Activated CD4-positive, CD25-positive, alpha-beta regulatory T cell (primary cell): ENCODE data around the gene ZNF469.

ENCODE experiments used
- DNase-seq, 4 experiments: peaks; one replicate each; lab custom pipeline; 2025; lab: John Stamatoyannopoulos, UW

The ZNF469 gene, protein sequence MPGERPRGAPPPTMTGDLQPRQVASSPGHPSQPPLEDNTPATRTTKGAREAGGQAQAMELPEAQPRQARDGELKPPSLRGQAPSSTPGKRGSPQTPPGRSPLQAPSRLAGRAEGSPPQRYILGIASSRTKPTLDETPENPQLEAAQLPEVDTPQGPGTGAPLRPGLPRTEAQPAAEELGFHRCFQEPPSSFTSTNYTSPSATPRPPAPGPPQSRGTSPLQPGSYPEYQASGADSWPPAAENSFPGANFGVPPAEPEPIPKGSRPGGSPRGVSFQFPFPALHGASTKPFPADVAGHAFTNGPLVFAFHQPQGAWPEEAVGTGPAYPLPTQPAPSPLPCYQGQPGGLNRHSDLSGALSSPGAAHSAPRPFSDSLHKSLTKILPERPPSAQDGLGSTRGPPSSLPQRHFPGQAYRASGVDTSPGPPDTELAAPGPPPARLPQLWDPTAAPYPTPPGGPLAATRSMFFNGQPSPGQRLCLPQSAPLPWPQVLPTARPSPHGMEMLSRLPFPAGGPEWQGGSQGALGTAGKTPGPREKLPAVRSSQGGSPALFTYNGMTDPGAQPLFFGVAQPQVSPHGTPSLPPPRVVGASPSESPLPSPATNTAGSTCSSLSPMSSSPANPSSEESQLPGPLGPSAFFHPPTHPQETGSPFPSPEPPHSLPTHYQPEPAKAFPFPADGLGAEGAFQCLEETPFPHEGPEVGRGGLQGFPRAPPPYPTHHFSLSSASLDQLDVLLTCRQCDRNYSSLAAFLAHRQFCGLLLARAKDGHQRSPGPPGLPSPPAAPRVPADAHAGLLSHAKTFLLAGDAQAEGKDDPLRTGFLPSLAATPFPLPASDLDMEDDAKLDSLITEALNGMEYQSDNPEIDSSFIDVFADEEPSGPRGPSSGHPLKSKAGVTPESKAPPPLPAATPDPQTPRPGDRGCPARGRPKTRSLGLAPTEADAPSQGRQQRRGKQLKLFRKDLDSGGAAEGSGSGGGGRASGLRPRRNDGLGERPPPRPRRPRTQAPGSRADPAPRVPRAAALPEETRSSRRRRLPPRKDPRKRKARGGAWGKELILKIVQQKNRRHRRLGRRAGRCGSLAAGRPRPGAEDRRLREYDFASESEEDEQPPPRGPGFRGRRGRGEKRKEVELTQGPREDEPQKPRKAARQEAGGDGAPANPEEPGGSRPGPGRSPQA (N-terminal part only)

DNA sequence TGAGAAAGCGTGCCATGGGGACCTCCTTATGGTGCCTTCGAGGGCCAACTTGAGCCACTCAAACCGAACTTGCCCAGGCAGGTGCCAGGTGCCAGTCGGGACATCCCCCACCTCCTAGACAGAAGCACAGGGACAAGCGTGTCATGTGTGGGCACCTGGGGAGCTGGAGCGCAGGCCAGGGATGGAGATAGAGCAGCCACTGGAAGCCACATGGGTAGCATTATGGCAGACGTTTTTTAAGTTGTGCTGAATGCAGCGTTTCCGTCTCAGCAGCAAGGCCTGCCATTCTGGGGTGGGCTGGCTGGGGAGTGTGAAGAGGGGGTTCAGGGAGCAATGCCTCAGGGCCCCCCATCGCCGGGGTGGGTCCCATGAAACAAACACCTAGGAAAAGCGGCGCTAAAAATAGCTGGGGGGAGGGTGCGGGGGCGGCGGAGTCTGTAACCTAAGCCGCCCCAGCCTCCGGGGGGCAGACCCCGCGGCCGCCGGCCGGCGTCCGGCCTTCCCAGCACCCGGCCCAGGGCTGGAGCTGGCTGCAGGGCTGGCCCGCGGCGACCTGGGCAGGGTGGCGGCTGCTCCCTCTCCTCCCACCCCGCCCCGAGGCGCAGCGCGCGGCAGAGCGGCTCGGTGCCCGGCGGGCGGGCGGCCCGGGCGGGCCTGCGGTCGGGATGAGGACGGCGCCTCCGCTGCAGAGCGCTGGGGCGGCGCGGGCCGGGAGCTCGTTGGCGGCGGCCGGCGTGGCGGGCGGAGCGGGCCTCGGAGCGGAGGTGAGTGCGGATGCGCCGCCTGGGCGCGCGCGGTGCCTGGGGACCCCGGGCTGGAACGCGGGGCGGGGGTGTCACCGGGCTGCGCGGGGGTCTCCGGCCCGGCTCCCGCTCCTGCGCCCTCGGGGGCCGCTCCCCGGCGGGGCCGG lies at the start of gene ZNF469:
ZNF469 (plus strand) TSS at position 469 of the 910 bp plus-strand sequence. CDS start 44,512 bp downstream, outside the sequence.
- DNase-seq = no peak

DNA sequence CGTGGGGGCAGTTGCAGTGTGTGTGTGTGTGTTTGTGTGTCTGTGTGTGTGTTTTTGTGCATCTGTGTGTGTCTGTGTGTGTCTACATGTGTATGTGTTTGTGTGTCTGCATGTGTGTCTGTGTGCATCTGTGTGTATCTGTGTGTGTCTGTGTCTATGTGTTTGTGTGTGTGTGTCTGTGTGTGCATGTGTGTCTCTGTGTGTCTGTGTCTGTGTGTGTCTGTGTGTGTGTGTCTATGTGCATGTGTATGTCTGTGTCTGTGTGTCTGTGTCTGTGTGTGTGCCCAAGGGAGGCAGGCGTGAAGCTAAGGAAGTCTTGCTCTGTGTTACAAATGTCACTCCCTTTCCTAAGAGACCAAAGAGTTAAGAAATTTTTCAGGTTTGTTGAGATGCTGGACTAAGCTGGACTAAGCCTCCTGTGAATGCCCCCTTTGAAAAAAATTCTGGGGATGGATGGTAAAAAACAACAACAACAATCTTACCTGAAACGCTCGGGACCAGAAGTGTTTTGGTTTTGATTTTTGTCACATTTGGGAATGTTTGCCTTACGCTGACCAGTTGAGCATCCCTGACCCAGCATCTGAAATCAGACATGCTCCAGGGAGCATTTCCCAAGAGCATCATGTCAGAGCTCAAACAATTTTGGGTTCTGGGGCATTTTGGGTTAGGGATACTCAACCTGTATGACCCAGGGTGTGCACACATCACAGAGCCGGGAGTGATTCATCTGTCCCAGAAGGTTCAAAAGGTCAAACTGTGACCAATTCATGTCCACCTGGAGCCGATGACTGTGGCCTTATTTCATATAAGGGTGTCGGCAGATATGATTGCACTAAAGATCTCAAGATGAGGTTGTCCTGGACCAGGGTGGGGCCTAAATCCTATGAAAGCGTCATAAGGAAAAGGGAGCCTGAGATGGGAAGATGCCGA lies 48.6 kb upstream of the ZNF469 start:
- DNase-seq = no peak

DNA sequence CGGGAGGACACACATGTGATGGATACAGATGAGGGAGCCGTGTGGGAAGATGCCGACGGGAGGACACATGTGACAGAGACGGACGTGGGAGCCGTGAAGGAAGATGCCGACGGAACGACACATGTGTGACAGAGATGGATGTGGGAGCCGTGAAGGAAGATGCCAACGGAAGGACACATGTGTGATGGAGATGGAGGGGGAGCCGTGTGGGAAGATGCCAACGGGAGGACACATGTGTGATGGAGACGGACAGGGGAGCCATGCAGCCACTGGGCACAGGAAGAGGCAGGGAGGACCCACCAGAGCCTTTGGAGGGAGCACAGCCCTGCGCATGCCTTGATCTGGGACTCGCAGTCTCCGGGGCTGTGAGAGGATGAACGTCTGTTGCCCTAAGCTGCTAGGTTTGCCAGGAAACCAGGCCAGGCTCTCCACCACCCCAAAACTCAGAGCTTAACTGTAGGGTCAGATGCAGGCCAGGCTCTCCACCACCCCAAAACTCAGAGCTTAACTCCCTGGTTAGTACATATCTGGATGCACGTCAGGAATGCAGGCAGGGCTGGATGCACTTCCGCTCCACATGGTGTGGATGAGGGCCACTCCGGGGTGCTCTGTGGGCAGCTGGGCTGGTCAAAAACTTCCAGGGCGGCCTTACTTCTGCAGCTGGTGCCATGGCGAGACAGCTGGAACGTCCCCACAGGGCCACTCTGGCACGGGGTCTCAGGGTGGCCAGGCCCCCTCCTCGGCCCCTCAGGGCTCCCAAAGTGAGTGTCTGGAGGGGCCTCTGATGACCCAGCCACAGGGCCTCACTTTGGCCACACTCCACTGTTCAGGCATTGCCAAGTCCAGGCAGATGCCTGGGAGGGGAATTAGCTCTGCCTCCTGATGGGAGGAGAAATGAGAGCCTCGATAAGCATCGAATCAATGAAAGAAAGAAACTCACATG lies 47.7 kb upstream of the ZNF469 start:
- DNase-seq = no peak

DNA sequence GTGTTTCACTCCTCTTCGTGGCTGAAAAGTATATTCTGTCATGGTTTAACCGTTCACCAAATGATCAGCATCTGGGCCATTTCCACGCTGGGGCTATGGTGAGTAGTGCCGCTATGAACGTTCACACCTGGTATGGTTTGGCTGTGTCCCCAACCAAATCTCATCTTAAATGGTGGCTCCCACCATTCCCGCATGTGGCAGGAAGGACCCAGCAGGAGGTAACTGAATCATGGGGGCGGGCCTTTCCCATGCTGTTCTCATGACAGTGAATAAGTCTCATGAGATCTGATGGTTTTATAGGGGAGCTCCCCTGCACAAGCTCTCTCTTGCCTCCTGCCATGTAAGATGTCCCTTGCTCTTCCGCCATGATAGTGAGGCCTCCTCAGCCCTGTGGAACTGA lies 45.7 kb upstream of the ZNF469 start:
- no peak for DNase-seq

DNA sequence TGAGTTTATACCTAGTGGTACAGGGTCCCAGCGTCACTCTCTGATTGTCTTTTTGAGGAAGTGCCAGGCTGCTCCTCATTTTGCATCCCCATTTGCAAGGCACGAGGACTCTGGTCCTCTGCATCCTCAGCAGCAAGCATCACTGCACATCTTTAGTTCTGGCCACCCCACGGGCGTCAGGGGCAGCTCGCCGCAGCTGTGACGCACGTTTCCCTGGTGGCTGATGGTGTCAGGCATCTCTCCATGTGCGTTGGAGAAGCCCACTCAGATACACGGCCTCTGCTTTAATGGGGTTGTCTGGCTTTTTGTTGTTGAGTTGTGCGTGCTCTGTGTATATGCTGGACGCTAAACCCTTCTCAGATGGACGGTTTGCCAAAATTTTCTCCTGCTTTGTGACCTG lies 45.2 kb upstream of the ZNF469 start:
- no peak for DNase-seq

DNA sequence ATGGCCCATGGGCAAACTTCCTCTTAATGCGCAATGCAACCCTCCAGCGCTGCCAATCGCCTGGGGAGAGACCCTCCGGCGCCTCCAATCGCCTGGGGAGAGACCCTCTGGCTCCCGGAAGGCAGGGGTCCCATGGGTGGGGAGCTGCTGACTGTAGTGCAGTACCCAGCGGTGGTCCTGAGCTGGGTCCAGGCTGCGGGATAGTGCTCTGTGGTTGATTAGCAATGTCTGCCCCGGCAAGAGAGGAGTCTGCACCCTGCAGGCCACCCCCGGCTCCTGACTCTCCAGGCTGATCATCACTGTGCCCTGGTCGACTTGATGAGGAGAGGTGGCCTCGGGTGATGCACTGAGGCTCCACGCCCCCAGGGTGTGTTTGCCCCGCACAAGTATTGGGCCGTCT lies 44.6 kb upstream of the ZNF469 start:
- DNase-seq = no peak

DNA sequence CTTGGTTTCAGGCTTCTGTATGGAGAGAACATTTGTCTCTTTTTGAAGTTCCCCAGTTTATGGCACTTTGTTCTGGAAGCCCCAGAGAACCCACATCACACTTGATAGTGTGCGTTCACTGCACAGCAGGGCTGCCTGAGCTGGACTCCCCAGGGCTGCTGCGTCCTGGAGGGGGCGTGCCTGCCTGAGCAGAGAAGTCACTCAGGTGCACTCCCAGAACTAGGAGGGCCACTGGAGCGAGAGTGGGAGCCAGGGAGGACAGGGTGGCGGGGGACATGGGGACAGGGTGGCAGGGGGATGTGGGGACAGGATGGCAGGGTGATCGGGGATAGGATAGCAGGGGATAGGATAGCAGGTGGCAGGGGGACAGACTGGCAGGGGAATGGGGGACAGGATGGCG lies 43.9 kb upstream of the ZNF469 start:
- DNase-seq = no peak

DNA sequence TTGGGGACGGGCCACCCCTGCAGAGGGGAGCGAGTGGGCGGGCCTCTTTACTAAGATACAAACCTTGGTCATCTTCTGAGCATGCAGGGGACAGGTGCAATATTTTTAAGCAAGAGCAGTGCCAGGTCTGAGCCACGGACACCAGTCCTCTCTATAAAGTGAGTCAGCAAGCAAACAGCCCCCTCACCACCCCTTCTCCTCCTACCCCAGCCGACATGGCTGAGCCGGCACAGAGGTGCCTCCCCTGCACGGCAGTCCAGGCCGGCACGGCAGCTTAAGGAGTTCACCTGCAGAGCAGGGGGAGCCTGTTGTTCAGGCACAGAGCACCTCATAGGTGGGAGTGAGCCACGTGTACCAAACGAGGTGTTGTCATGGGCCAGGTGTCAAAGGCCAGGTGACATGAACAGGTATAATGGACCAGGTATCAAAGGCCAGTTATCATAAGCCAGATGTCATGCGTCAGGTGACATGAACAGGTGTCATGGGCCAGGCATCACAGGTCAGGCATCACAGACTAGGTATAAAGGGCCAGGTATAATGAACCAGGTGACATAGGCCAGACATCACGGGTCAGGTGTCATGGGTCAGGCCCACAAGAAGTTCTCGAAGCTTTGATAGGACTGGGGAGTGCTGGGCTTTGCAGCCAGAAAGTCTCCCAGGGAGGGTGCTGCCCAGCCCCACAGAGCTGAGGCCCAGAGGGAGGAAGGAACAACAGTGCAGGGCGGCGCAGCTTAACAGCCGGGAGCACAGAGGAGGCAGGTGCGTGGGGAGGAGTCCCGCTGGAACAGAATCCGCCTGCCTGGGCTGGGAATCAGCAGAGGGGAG lies 42.6 kb upstream of the ZNF469 start:
- no peak for DNase-seq

DNA sequence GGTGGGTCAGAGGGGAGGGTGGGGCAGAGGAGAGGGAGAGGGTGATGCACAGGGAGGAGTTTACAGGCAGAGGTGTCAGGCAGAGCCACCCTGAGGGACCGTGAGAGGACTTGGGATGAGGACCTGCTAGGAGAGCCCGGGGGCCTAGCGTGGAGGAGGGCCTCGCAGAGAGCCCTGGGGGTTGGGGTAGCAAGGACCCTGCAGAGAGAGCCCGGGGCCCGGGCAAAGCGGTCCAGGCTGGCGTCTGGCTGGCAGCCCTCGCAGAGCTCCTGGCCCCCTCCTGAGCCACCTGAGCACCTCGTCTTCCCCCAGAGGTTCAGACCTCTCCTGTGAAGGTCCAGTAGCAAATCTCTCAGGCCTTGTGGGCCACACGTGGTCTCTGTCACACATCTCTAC lies 42.0 kb upstream of the ZNF469 start:
- DNase-seq = no peak

DNA sequence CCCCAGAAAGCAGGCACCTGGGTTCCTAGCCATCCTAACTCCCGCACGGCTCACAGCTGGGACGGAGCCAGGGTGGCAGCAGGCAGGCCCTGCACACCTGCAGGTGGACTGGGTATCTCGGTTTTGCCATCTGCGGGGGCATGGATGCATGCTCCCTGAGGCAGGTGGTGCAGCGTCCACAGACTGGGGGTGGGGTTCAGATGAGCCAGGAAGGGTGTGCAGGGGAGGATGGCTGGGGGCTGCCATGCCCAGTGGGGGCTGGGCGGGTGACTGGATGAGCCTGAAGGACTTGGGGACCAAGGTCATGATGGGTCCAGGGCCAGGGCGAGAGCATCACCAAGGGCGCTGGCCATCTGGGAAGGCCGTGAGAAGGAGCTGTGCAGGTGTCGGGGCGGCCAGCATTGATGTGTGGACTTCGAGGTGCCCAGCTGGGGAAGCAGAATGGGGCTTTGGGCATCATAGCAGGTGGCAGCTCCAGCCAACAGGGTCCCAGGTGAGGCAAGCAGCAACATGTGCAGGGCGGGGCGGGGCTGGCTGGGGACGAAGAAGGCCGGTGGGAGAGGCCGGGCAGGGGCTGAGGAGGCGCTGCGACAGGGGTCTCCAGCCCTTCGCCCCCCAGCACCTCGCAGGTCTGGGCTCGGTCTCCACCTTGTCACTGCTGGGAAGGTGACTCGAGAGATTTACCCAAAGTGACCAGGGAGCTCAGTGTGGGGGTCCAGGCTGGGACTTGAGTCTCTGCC lies 41.0 kb upstream of the ZNF469 start:
- DNase-seq = no peak

DNA sequence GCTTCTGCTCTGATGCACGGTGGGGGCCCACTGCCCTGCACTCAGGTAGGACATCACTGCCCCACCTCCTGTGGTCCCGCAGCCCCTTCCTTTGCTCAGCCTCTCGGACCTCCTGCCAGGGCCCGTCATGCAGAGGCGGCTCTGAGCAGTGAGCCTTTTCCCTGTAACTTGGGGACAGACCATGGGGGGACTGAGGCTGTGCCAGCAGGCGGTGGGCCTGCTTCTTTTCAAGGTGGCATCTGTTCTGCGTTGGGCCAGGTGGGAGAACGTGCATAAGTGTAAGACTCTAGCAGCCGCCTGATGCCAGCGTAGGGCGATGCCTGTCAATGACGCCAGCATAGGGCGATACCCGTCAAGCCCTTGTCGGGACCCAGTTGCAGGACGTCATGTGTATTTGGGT lies 40.3 kb upstream of the ZNF469 start:
- DNase-seq = no peak

DNA sequence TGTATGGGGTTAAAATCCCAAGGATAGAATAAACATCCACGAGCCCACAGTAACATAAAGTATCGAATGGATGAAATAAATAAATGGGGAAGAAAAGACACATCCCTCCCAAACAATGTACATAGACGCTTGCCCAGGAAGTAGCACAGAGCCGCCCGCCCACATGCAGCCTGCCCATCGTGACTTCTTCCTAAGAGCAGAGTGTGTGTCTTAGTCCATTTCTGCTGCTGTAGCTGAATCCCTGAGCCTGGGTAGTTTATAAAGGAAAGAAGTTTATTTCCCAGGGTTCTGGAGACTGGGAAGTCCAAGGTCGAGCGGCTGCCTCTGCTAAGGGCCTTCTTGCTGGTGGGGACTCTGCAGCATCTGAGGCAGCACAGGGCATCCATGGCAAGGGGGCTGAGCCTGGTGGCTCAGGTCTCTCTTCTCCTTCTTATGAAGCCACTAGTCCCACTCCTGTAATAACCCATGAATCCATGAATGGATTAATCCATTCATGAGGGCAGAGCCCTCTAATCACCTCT lies 39.4 kb upstream of the ZNF469 start:
- no peak for DNase-seq

DNA sequence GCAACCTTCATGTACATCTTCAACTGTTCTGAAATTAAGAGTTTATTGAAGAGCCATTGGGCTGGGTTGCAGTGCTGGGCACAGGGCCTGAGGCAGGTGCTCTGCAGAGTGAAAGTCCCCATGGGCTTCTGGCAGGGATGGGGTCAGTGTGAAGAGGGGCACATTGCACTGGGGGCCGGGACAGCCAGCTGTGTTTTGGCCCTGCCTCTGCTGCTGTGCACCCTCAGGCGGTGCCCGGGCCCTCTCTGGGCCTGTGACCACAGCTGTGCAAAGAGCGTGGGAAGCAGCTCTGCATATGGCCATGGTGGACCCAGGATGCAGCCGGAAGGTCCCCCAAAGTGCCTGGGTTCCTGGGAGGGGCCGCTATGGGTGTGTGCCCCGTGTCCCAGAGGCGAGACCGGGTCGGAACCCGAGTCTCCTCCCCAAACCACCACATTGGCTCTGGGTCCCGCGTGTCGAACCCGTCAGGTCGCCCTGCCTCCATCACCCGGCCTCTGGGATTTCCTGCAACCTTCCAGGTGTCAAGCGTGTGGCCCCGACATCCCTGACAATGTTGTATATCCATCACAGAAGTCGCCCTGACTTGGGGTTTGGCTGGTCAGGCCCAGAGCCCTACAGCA lies 38.2 kb upstream of the ZNF469 start:
- no peak for DNase-seq

DNA sequence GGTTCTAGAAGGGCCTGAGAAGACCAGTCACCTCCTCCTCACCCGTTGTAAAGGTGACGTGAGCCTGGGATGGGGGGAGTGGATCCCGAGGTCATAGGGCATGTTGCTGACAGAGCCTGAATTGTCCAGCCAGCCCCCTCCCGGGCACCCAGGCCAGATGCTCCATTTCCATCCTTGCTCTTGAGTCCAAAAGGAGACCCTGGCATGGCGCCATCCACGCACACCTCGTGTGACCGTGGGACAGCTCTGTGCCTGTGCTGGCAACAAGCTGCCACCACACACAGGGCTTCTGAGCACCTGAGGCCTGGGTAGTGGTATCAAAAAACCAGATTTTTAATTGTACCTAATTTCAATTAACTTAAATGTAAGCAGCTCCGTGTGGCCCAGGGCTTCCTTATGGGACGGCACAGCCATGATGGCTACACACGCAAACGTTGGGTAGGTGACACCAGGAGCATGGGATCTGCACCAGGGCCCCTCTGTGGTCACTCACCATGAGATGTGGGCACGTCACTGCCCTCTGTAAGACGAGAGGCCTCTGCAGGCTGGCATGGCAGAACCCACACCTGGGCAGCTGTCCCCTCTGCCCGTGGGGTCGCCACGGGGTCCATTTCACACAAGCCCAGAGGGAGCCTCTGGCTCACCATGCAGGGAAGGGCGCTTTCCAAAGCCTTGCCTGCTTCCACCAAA lies 37.6 kb upstream of the ZNF469 start:
- no peak for DNase-seq

DNA sequence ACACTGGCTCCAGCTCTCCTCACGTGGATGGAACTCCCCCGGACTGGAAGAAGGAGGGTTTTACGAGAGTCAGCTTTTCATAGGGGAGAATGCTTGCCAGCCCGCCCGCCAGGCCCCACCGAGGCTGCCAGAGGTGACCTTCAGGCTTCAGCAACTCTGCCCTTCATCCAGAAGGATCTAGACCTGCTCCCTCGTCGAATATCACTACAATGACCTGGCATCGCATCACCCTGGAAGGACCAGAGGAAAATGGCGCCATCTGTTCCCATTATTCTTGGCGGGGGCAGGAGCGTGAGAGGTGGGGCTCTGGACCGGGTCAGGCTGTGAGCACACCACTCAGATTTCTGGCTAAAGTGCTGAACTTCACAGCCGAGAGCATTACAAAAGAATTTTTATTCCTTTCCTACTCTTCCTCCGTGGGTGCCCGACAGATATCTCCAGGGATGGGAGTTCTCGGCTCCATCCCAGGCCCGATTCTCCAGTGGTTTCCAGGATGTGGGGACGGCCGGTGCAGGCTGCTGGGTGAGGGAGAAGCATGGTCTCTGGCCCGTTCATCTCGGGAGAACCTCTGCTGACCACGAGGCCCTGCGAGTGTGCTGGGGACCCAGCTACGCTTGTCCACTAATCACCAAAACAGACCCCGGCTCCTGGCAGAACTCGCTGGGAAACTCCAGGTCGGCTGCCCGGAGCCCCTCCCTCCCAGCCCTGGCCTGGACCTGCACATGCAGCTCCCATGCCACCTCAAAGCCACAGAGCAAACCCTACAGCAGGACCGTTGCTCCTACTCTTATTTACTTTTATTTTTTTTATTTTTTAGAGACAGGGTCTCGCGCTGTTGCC lies 36.8 kb upstream of the ZNF469 start:
- no peak for DNase-seq
